Activated B cell treated with CpG ODN at 0.5 μM for 24 hours (primary cell): ENCODE data around the gene MTF1. TPM values are rescaled to one million over a fixed set of nuclear protein-coding genes. Genes with fewer than 3 reads are reported as not detected.

Source experiments
- ATAC-seq: fragments of 200-7000 bp; cut with Tn5 transposase; one replicate; pipeline ENCODE4 v1.10.0; 2021; ENCODE audit warnings: low read depth, mild to moderate bottlenecking, moderate library complexity
- CTCF ChIA-PET: fragments of 350-600 bp; sonication (Branson Sonifier 250); formaldehyde crosslinking; loops from one replicate; lab custom pipeline; 2021; ENCODE audit warnings: antibody characterized with exemption; lab: Charles Lee
- POLR2A ChIA-PET: fragments of 350-600 bp; sonication (Branson Sonifier 250); formaldehyde crosslinking; loops from one replicate; lab custom pipeline; 2021; ENCODE audit warnings: antibody characterized with exemption; lab: Charles Lee
- DNase-seq: peaks from one replicate; pipeline ENCODE4 v3.0.0; 2022
- H3K27ac Mint-ChIP-seq: one replicate; pipeline ENCODE4 v1.8.0; 2020; ENCODE audit warnings: mixed read lengths
- H3K27me3 Mint-ChIP-seq: one replicate; pipeline ENCODE4 v1.8.0; 2021; ENCODE audit warnings: mixed read lengths
- H3K36me3 Mint-ChIP-seq: one replicate; pipeline ENCODE4 v1.8.0; 2021; ENCODE audit warnings: low read depth, mixed read lengths
- H3K4me1 Mint-ChIP-seq: one replicate; pipeline ENCODE4 v1.8.0; 2021; ENCODE audit warnings: mixed read lengths
- H3K4me3 Mint-ChIP-seq: one replicate; pipeline ENCODE4 v1.8.0; 2020; ENCODE audit warnings: mild to moderate bottlenecking, mixed read lengths
- H3K9me3 Mint-ChIP-seq: one replicate; pipeline ENCODE4 v1.8.0; 2020; ENCODE audit warnings: mixed read lengths
- intact Hi-C: fragments of 100-400 bp; cut with micrococcal nuclease; formaldehyde crosslinking; loops from one replicate; pipeline ENCODE4 v1.15.1; 2024
- total RNA-seq: library from RNA; stranded (reverse); gene quantifications from 2 replicates; pipeline ENCODE4 v1.2.3, GENCODE V29; 2022
- TF ChIP-seq, protein P1 (sequence below): fragments of 200-600 bp; IDR thresholded peaks from one replicate; pipeline ENCODE4 v1.8.0; 2022; ENCODE audit warnings: antibody characterized with exemption, mild to moderate bottlenecking

MTF1 gene
- total RNA-seq, 1 donor from 2014 or later = 36.2 TPM

- intact Hi-C loops = loop anchor here (10.0 kb wide), 1 partner anchor 328 kb away; the partner anchor contains the start of gene ZC3H12A
Observed at GRCh38 chr1:37802439-37802838, 57.0 kb downstream of the MTF1 start.

DNA sequence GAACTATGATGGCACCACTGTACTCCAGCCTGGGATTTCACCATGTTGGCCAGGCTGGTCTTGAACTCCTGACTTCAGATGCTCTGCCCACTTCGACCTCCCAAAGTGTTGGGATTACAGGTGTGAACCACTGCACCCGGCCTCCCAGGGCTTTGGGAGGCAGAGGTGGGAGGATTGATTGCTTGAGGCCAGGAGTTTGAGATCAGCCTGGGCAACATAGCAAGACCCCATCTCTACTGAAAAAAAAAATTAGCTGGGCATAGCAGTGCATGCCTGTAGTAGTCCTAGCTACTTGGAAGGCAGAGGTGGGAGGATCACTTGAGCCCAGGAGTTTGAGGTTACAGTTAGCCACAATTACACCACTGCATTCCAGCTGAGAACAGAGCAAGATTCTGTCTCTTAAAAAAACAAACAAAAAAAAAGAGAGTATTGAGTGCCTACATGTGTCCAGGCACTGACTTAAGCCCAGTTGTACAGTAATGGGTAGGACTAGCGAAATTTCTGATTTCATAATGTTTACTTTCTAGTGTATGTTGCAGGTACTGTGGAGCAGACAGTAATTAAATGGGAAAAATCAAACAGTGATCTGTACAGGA, 61.5 kb downstream of the MTF1 start:
- no peaks in the 10 kb centered on the region for H3K9me3 Mint-ChIP-seq
- CTCF ChIA-PET = no interaction called here
- no peak overlapping the region for H3K4me3 Mint-ChIP-seq
- no peak overlapping the region for H3K27ac Mint-ChIP-seq
- peaks cover 22% of the 10 kb centered on the region for H3K4me1 Mint-ChIP-seq
- ATAC-seq (no peak), DNase-seq (no peak)
- TF ChIP-seq, protein P1, sequence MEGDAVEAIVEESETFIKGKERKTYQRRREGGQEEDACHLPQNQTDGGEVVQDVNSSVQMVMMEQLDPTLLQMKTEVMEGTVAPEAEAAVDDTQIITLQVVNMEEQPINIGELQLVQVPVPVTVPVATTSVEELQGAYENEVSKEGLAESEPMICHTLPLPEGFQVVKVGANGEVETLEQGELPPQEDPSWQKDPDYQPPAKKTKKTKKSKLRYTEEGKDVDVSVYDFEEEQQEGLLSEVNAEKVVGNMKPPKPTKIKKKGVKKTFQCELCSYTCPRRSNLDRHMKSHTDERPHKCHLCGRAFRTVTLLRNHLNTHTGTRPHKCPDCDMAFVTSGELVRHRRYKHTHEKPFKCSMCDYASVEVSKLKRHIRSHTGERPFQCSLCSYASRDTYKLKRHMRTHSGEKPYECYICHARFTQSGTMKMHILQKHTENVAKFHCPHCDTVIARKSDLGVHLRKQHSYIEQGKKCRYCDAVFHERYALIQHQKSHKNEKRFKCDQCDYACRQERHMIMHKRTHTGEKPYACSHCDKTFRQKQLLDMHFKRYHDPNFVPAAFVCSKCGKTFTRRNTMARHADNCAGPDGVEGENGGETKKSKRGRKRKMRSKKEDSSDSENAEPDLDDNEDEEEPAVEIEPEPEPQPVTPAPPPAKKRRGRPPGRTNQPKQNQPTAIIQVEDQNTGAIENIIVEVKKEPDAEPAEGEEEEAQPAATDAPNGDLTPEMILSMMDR = no peak
- H3K36me3 Mint-ChIP-seq = peaks cover 42% of the 10 kb centered on the region
- POLR2A ChIA-PET = interaction anchor here (1.4 to 1.6 kb wide), 2 partner anchors 10 to 108 kb away, joined by 4 to 9 read pairs; partner anchors contain the start of genes C1orf122 and YRDC
- intact Hi-C loops = no loop called here
- peaks cover 3% of the 10 kb centered on the region for H3K27me3 Mint-ChIP-seq

More at GRCh38 chr1:37802439-37802838, 57.0 kb downstream of the MTF1 start:
- TF ChIP-seq, protein P1 = no peak
- Mint-ChIP-seq H3K4me3 (no peak overlapping the region), H3K9me3 (no peaks in the 10 kb centered on the region), H3K27ac (no peak overlapping the region), H3K27me3 (no peaks in the 10 kb centered on the region), H3K36me3 (peaks cover 78% of the 10 kb centered on the region), H3K4me1 (peaks cover 21% of the 10 kb centered on the region)
- POLR2A ChIA-PET = no interaction called here
- CTCF ChIA-PET = no interaction called here
- no peak for DNase-seq
- no peak for ATAC-seq

- H3K36me3 Mint-ChIP-seq = peaks cover 26% of the 10 kb centered on the region
- H3K4me3 Mint-ChIP-seq = peak overlapping the region; percentile 83
- no peak for ATAC-seq
Observed at GRCh38 chr1:37795340-37796125, 63.9 kb downstream of the MTF1 start.

DNA sequence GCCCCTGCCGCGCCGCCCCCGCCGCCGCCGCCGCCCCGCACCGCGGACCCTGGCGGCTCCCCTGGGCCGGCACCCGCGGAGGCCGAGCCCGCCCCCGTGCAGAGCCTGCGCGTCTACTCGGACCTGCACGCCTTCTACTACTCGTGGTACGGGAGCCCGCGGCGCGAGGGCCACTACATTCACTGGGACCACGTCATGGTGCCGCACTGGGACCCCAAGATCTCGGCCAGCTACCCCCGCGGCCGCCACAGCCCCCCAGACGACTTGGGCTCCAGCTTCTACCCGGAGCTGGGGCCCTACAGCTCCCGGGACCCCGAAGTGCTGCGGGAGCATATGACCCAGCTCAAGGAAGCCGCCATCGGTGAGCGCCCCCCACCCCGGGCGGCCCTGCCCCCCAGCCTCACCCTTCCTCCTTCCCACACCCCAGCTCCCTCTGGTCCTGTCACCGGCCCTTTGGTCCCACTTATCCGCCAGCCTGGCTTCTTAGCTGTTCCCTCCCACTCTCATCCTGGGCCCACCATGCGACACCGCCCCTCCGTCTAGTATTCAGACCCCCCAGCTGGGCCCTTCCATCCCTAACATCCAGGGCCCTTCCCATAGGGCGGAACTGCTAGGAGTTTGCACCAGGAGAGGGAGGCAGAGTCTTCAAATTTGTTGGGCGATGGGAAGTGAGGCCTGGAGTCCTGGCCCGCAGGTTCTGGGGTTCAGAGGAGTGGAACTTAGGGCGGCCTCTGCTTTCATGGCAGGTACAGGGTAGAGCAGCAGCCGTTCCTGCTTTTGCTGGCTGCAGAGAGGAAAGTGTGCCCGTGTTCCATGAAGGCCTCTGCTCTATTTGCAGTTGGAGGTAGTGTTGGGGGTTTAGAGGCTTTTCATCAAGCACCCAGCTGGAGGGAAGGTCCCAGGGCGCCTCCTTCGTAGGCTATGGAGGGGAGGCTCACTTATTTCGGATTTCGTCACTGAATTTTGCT, 64.7 kb downstream of the MTF1 start:
- CTCF ChIA-PET = no interaction called here
- POLR2A ChIA-PET = interaction anchor here (0.6 to 1.9 kb wide), 4 partner anchors 11 to 23 kb away, joined by 3 to 8 read pairs (median 4); partner anchors contain the start of genes C1orf122 and YRDC
- DNase-seq (no peak), ATAC-seq (no peak)
- Mint-ChIP-seq H3K27ac (no peak overlapping the region), H3K36me3 (peaks cover 17% of the 10 kb centered on the region), H3K4me3 (peak overlapping the region; percentile 83), H3K27me3 (peaks cover 13% of the 10 kb centered on the region), H3K9me3 (no peaks in the 10 kb centered on the region), H3K4me1 (peaks cover 23% of the 10 kb centered on the region)
- intact Hi-C loops = loop anchor here (1.0 to 5.0 kb wide), 3 partner anchors 14 to 102 kb away; partner anchors contain the start of genes CDCA8, EPHA10 and YRDC
- TF ChIP-seq, protein P1 = no peak

More at GRCh38 chr1:37795340-37796125, 63.9 kb downstream of the MTF1 start:
- Mint-ChIP-seq H3K9me3 (no peaks in the 10 kb centered on the region), H3K27ac (no peak overlapping the region), H3K27me3 (peaks cover 6% of the 10 kb centered on the region), H3K4me1 (peaks cover 23% of the 10 kb centered on the region)
- CTCF ChIA-PET = no interaction called here
- intact Hi-C loops = loop anchor here (2.0 kb wide), 1 partner anchor 31 kb away; the partner anchor contains the start of gene EPHA10
- DNase-seq = no peak
- POLR2A ChIA-PET = interaction anchor here (1.9 kb wide), 1 partner anchor 13 kb away, joined by 8 read pairs; the partner anchor contains the start of gene YRDC
- TF ChIP-seq, protein P1 = no peak
